Neural cell (in vitro differentiated cells): ENCODE results near the gene GGA2.

ENCODE experiments used
- CTCF ChIP-seq: fragments of 450-650 bp; IDR thresholded peaks from 2 replicates; pipeline ENCODE4 v1.5.1; 2014; ENCODE audit warnings: antibody characterized with exemption, mild to moderate bottlenecking, moderate library complexity; ENCODE audit not compliant: poor library complexity, severe bottlenecking
- EP300 ChIP-seq: fragments of 450-650 bp; conservative IDR thresholded peaks from 2 replicates; pipeline ENCODE4 v1.6.1; 2014; ENCODE audit warnings: antibody characterized with exemption, mild to moderate bottlenecking, moderate library complexity; ENCODE audit not compliant: poor library complexity, severe bottlenecking
- EZH2 ChIP-seq: fragments of 200-600, 300-800 bp; shearing (Covaris generic), sonication (generic); IDR thresholded peaks from 2 replicates; pipeline ENCODE4 v1.6.1; 2014; ENCODE audit warnings: antibody characterized with exemption, low read length, borderline replicate concordance, mild to moderate bottlenecking; ENCODE audit not compliant: insufficient read depth, poor library complexity, severe bottlenecking
- MXI1 ChIP-seq: fragments of 450-650 bp; conservative IDR thresholded peaks from 2 replicates; pipeline ENCODE4 v1.6.1; 2014; ENCODE audit warnings: antibody characterized with exemption, mild to moderate bottlenecking; ENCODE audit not compliant: poor library complexity, severe bottlenecking
- POLR2AphosphoS5 ChIP-seq: IDR thresholded peaks from 2 replicates; pipeline ENCODE4 v1.6.1; 2012
- RAD21 ChIP-seq: fragments of 450-650 bp; conservative IDR thresholded peaks from 2 replicates; pipeline ENCODE4 v1.6.1; 2014; ENCODE audit warnings: antibody characterized with exemption, mild to moderate bottlenecking, moderate library complexity
- REST ChIP-seq: IDR thresholded peaks from 2 replicates; pipeline ENCODE4 v1.6.1; 2012; ENCODE audit warnings: borderline replicate concordance
- SMC3 ChIP-seq: fragments of 450-650 bp; conservative IDR thresholded peaks from 2 replicates; pipeline ENCODE4 v1.6.1; 2014; ENCODE audit warnings: antibody characterized with exemption, mild to moderate bottlenecking, moderate library complexity; ENCODE audit not compliant: poor library complexity
- TAF1 ChIP-seq: IDR thresholded peaks from 2 replicates; pipeline ENCODE4 v1.6.1; 2012; ENCODE audit warnings: low read depth

DNA sequence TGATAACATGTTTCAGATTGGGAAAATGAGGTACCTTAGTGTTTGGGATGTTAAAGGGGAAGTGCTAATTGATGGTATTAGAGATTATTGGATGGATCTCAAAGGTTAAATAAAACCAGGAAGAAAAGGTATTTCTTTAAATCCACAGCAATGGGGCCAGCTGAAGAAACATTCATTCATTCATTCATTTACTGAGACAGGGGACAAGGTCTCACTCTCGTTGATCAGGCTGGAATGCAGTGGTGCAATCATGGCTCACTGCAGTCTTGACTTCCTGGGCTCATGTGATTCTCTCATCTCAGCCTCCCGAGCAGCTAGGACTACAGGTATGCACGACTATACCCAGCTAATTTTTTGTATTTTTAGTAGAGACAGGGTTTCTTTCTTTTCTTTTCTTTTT lies 27.1 kb upstream of the GGA2 start:
- TF ChIP-seq CTCF (no peak), RAD21 (no peak), SMC3 (no peak), POLR2AphosphoS5 (no peak), MXI1 (no peak), TAF1 (no peak), REST (no peak), EP300 (no peak), EZH2 (no peak)
